Posterior cingulate gyrus (tissue), 11 donors: ENCODE results near the gene UROS.

Experiments
- DNase-seq, 10 donors: peaks; one replicate each; pipeline versions ENCODE4 v3.0.0 to v3.0.0-alpha.2; 2020 to 2021; ENCODE audit warnings: mixed read lengths in 3 of 10
- intact Hi-C: fragments of 100-400 bp; cut with DNase I; formaldehyde crosslinking; loops from one replicate; pipeline ENCODE4 v1.15.1; 2023

The UROS gene

DNA sequence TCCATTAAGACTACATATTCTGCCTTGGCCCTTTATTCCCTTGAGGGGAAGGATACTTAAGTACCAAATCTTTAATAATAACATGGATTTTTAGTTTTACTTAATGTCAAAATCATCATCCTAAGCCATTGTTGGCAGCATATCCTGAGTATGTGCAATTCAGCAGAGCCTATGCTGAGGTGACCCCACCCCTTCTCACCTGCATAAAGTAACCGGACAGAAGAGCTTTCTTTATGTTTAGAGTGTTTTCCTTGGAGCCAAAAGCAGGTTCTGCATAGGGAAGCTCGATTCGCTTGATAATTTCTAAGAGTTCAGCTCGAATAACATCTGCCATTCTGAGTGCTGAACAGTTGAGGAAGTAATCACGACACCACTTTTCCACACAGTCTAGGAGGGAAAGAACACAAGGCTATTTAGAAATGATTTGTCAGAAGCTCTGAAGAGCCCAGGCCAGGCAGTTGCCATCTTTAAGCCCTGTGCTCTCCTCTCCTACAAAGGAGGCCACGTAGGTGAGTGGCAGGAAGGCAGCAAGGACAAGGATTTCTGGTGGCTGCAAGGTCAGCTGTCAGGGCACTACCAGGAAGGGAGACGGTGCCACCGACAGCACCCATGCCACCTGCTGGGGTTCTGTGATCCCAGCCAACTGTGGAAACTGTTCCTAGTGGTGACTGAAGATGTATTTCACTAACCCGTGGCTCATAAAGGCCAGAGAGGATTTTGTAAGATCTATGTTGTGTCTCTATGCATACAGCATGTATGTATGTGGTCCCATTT is 15.9 kb upstream of the UROS start:
- intact Hi-C loops: no loop called here
- DNase-seq: no peak

DNA sequence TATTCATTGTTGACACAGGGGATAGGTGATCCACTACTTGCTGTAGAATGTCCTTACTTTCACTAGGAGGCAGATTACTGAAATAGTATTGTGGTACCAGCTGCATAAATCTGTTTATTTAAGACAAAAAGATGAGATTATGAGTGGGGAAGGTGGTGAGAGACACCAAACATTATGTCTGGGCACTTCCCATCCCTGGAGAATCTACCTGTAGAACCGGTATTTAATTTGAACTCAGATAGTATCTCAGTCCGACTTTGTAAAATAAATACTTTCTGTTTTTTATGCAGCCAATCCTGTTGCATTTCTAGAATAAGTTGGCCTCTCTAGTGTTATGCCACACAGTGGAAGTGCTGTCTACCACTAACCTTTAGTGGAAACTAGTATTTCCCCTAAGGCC is 13.7 kb upstream of the UROS start:
- intact Hi-C loops: no loop called here
- no peak for DNase-seq

DNA sequence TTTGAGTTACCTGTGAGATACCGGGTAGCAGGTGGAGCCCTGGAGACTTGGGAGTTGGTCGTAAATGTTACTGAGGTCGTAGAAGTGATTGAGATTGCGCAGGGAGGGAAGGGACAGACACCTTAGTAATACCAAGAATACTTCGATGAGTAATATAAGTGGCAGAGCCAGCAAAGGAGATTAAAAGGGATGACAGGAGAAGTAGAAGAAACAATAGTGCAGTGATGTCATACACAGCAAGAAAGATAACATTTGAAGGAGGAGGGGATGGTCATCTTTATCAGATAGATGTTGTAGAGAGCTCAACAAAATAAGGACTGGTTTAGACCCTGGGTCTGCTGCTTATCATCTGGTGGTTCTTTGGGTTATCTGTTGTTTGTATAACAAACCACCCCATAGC is 5.3 kb upstream of the UROS start:
- intact Hi-C loops: loop anchor here (10.0 kb wide), 1 partner anchor 104 kb away; no protein-coding TSS in a partner anchor
- no peak for DNase-seq

DNA sequence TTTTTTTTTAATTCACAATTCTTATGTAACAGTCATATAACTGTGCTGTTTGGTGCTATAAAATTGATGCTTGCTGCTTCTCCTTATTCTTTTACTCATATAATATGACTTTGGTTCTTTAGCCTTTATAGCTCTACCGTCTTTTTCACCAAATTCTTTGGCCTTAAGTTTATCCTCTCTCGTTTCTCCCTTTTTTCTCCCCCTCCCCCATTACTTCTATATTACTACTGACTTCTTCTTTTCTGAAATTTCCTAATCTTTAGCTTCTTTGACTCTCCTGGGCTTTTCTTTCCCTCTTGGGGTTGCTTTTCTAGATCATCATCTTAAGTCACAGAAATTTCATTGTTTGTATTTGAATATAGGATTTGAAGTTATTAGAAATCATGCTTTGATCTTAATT is 4.1 kb upstream of the UROS start:
- intact Hi-C loops: loop anchor here (10.0 kb wide), 1 partner anchor 102 kb away; no protein-coding TSS in a partner anchor
- DNase-seq: no peak

DNA sequence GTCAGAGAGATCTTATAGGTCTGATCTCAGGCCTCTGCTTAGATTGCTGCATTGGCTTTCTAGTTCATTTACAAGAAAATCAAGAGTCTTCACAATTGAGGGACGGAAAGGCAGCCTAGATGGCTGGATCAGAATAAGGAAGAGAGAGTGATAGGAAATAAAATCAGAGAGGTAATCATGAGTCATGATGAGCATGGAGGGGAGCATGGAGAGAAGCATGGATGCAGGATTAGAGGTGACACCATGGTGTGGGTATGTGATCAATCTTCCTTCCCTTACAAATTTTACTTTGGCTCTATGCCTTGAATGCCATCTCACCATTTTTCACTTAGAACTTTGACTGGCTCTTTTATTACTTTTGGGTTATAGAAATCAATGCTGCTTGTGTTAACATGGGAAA is 1.7 kb upstream of the UROS start:
- no peak for DNase-seq
- intact Hi-C loops: loop anchor here (10.0 kb wide), 1 partner anchor 100 kb away; no protein-coding TSS in a partner anchor

DNA sequence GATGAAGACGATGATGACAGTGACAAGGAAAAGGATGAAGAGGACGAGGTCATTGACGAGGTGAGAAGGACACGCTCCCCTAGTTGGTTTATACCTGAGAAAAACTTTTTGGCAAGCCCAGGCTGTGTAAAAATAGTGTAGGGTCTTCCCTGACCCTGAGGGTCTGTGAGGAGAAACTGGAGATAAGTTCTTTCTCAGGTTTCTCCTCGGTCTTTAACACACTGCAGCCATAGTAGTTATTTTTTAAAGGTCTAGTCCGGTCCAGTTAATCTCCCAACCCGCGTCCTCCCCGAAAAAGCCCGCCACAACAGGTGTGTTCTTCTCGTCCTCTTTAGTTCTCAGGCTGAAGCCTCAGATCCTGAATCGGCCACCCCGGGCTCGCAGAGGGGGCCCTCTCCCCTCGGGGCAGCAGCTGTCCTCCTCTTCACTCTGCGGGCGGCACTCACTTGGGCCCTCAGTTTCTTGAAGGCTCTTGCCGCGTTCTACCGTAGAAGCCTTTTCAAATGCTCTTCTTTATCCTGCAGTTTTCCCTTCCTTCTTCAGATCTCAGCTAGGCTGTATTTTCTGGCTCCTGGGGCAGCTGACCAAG is 699 bp upstream of the UROS start:
- intact Hi-C loops: loop anchor here (10.0 kb wide), 1 partner anchor 99 kb away; no protein-coding TSS in a partner anchor
- DNase-seq: no peak

DNA sequence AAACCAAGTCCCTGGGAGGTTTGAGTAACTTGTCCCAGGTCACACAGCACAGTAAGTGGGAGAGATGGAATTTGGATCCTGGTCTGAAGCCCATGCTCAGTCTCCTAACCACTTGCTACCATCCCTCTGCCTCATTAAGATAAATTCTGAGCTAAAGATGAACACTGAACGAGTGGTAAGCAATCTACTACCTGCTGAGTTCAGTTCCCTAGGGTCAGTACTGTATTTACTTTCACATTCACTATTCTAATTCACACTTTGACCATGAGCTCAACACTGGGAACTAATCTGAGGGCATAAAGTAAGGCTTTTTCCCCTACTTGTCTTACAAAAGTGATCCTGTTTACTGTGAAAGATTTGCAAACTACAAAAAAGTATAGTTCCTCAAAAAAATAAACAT is 2.4 kb downstream of the UROS start:
- intact Hi-C loops: loop anchor here (10.0 kb wide), 1 partner anchor 96 kb away; no protein-coding TSS in a partner anchor
- no peak for DNase-seq

DNA sequence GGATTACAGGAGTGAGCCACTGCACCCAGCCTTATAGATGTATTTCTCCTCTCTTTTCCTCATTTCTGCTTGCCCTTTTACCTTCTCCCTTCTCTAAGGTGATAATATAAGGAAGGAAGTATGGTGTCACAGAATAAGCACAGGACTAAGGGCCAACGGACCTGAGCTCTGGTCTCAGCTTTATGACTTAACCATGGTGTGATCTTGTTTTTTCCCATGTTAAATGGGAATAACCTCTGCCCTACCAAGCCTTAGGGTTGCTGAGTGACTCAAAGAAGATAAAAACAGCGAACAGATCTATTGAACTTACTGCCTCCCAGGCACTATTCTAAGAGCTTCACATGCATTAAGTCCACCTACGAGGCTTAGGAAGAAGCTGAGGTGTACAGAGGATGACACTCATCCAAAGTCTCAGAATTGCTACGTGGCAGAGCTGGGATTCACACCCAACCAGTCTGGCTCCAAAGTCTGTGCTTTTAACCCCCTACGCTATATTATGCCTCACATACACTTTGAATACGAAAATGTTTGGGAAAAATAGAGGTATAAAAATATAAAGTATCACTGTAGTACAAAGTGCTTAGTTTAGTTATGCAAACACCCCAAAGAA is 5.6 kb downstream of the UROS start:
- no peak for DNase-seq

DNA sequence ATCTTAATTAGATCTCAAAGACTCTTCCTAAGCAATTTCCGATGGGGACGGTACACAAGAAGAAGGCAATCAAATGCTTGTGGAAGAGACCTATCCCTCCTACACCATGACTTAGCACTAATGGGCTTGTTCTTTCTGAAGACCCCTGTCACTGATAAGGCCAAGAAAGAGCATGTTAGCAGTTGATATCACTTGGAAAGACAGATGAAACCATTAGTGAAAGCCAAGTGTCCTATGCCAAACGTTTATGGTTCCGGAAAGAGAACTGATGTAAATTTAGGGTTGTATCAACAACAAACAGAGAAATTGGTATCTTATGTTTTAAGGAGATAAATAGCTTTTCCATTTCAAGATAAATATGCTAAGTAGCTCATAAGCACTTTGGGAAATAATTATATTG is 6.5 kb downstream of the UROS start:
- intact Hi-C loops: no loop called here
- DNase-seq: no peak

More for the DNA sequence above, 5.6 kb downstream of the UROS start:
- intact Hi-C loops: no loop called here

DNA sequence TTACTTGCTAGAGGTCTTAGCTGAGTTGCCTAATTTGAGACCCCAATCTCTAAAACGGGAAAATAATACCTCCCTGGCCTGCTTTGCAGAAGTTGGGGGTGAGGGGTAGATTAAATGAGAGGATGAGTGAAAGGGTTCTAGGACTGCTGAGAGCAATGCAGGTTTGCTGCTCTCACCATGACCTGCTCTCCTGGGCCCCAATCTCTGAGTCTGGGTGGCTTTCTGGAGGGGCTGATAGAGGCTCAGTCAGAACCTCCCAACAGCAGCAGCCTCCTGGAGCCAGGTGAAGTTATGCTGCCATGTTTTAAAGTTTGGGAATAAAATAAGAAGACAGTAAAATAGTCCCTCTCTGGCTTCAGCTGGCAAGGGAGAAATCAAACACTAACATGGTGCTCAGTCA is 7.3 kb downstream of the UROS start:
- intact Hi-C loops: no loop called here
- no peak for DNase-seq

DNA sequence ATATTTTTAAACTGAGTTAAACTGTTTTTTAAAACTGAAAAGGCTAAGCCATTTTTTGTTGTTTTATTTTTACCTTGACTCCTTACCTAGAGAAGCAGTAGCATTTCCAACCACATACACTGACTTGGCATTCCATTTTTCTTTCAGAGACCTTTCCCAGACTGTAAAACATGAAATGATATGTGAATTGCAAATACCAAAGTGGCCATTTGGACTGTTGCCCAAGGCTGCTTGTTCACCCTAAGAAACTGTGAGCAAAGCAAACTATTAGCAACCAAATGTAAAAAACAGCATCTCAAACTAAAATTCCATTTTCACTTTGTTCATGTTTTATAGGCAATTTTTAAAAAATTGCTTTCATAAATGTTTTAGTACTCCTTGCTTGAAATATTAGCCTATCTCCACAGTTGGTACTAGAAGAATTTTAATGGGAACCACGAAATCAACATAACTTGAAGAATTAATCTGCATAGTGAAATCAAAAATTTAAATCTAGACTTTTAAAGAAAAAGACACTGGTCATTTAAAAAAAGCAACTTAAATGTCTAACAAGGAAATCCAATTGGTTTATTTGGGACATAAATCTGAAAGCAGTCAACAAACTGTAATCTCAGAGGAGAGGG is 10.8 kb downstream of the UROS start:
- no peak for DNase-seq
- intact Hi-C loops: no loop called here

DNA sequence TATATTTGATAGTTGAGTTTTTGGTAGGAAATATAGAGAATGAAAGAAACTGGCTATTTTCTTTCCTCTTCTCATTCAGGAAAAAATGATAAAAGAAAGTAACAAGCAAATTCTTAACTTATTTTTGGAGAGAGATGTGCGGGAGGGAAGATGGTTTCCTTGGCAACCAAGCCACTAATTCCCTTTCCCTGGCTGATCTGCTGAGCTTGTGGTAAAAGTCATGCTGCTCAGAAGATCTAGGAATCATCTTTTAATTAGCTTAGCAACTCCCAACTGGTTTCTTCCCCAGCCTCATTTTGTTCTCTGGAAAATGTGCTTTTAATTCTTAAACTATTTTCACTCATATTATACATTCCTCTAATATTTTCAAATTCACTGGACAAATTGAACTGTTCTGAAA is 11.8 kb downstream of the UROS start:
- intact Hi-C loops: no loop called here
- DNase-seq: no peak

DNA sequence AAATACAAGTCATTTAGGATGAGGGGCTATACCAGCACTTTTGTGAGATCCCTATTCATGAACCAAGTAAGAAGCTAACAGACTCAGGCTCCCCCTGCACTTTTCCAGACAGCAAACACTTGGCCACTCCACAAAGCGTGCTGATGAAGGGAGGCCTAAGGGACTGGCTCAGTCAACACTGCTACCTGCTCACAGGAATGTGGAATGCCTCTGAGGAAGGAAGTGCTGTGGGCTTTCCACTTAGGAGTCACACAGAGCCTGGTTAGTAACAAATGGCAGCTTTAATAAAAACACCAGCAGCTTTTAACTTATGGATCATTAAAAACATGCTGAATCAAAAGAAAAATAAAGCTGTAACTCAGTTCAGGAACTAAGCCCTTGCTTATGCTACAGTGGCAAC is 15.0 kb downstream of the UROS start:
- intact Hi-C loops: no loop called here
- no peak for DNase-seq

DNA sequence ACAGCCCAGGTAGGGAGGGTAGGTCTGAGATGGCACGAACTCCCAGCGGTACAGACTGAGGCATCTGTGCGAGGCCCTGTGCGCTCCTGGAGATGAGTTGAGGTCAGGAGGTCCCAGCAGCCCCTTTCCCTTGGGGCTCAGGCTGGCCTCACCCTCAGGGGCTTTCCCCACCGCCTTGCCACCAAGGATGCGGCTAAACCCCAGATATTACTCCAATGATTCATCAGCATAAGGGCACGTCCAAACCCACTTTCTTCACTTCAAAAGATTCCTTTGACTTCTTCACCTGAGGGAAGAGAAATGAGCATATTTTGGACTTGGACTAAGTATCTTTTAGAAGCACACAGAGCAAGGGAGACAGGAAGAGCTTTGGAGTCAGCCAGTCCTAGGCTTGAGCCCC is 20.3 kb downstream of the UROS start:
- intact Hi-C loops: no loop called here
- DNase-seq: no peak

DNA sequence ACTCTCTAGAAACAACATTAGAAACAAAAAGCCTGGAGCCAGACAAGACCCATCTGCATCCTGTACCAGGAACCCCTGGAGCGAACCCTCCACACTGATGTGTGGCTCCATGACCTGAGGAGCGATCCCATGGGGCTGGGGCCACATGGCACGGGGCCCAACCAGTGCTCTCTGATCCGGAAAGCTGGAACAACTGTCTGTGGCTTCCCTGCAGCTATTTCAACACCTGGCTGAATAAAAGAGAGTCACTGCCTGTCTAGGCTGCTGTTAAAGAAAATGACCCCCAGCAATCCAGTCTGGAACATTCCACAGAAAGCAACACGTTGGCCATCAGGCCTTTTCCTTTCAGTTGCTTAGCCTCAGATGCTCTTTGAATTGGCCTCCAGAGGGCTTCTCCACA is 20.9 kb downstream of the UROS start:
- DNase-seq: no peak
- intact Hi-C loops: no loop called here

DNA sequence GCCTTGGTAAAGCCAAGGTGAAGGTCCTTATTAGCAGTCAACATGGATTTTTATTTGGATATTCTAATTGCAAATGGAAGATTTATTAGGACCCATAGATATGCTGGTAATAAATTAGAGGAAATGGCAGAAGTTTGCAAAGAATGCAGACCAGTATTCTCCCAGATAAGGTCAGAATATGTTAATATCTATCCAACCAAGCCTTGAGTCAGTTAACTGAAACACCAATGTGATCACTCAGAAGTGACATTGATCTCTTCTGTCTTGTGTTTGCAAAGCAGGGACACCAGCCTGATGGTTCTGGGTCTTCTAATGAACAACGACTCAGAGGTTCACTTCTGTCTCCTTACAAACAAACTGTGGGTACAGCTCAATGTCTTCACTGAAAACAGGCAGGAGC is 21.5 kb downstream of the UROS start:
- intact Hi-C loops: no loop called here
- DNase-seq: no peak

DNA sequence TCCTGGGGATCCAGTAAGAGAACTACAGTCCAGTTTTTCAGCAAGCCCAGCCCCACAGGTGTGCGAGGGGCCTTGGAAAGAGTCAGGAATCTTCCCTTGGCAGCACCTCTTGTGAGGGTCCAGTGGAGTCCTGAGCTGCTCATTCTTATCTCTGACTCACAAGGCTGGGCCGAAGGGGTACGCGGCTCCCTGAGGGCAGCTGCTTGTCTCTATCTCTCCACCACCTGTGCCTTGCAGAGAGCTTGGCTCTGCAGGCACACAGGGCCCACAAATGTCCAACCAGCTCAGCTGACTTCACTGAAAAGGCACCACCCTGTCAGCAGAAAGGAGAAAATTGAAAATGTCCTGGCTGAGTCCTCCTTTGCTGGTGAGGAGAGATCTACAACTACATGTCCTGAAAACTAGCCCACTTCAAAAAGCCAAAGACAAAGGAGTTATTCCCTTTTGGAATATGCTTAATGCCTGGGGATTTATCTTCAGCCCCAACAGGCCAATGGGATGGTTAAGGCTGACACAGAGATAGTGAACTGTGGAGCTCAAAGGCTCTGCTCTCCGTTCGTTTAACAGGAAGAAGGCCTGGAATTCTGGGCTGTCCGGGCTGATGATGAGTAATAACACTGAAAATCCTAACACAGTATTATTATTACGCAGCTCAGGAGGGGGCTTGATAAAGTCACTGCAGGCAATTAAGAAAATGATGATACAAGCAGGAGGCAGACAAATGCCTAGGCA is 23.4 kb downstream of the UROS start:
- intact Hi-C loops: no loop called here

DNA sequence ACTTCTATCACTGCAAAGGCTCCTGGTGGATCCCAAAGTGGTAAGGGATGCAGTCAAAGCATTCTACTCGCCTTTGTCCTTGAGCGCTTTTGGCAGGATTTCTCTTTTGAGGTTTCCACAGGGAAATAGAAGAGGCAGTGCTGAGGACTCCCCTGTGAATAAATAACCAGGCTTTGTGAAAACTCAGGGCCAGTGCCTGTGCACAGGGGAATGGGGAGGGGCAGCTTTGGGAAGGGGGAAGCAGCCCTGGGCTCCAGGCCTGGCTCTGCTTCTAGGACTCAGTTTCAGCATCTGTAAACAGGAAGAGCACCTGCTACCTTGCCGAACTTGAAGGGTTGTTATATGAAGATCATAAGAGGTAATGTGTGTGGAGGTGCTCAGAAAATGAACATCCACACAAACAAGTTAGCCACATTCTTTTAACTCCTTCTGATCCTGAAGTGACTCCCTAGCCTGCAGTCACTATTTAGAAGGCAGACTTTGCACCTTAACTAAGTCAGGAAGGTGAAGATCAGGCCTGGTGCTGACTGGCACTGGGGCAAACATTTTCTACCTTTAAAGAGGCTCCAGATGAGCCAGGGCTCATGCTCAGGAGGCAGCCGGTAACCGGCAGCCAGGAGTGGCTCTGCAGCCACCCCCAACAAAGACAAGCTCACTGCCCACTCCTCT is 24.9 kb downstream of the UROS start:
- no peak for DNase-seq
- intact Hi-C loops: no loop called here

More for the DNA sequence above, 23.4 kb downstream of the UROS start:
- DNase-seq: no peak

DNA sequence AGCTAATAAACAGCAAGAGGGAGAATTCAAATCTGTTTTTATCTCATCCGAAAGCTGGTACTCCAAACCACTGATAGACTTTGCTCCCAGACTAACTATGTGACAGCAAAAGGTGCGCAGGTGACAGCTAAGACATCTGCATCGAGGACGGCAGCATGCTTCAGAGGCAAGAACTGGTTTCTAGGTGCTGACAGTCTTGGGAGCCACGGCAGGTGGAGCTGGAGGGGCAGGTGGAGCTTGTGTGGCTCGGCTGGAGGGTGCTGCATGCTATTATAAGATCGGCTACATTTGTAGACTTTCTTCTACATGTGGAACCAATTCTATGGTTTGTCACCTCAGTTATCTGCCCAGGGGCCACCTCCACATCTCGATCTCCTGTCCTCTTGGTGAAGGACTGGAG is 25.6 kb downstream of the UROS start:
- DNase-seq: no peak
- intact Hi-C loops: no loop called here

DNA sequence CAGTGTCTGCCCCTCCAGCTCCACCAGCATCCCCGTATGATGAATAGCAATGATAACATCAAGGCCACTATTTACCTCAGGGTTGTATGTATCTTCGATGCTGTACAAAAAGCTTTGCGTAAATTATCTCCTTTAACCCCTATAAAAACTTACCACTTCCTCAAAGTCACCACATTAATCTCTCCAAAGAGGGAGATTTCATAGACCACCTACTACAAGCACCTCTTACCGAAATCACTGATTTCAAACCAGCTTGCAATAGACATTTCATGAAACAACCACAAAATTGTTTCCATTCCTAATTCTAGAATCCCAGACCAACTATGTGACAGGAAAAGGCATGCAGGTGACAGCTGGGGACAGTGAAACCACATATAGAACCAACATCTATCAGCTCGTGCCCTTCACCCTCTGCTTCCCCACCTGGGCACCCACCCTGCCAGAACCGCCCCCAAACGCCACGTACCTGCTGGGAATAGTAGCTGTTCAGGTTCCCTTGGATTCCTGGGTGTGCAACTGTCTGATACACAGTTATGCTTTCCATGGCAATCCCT is 27.3 kb downstream of the UROS start:
- intact Hi-C loops: no loop called here

More for the DNA sequence above, 27.3 kb downstream of the UROS start:
- DNase-seq: no peak
